Upper lobe of left lung (tissue), 6 donors: ENCODE measurements around the gene DIAPH3. TPM values are rescaled to one million over a fixed set of nuclear protein-coding genes. Genes with fewer than 3 reads are reported as not detected.

ENCODE experiments used
- ATAC-seq, 2 donors: fragments of 200-7000 bp; cut with Tn5 transposase; one replicate each; pipeline ENCODE4 v1.9.1; 2022; ENCODE audit warnings: mild to moderate bottlenecking in 2 of 2, moderate library complexity in 2 of 2; ENCODE audit not compliant: low FRiP score in 2 of 2
- DNase-seq, 2 donors: peaks; one replicate each; pipeline ENCODE4 v3.0.0-alpha.2; 2019 to 2020
- H3K27ac ChIP-seq, 4 donors: fragments of 200-600 bp; sonication (generic); one replicate each; pipeline ENCODE4 v1.5.1; 2016 to 2019
- H3K27me3 ChIP-seq, 4 donors: fragments of 200-600 bp; sonication (generic); one replicate each; pipeline ENCODE4 v1.5.1; 2017 to 2019
- H3K36me3 ChIP-seq, 4 donors: fragments of 200-600 bp; sonication (generic); one replicate each; pipeline ENCODE4 v1.5.1; 2016 to 2019
- H3K4me1 ChIP-seq, 4 donors: fragments of 200-600 bp; sonication (generic); one replicate each; pipeline ENCODE4 v1.5.1; 2018 to 2019
- H3K4me3 ChIP-seq, 4 donors: fragments of 200-600 bp; sonication (generic); one replicate each; pipeline ENCODE4 v1.5.1; 2017 to 2019; ENCODE audit warnings: mild to moderate bottlenecking in 2 of 4, moderate library complexity in 1 of 4
- H3K9me3 ChIP-seq, 4 donors: fragments of 200-600 bp; sonication (generic); one replicate each; pipeline ENCODE4 v1.5.1; 2018 to 2019
- CTCF ChIP-seq, 6 experiments: fragments of 450-650 bp in 4 of 6; fragments of 200-600 bp in 2 of 6; sonication (generic) in 2 of 6; IDR thresholded peaks; one replicate each; pipeline ENCODE4 v1.5.1; 2016 to 2019; ENCODE audit warnings: antibody characterized with exemption in 6 of 6
- EP300 ChIP-seq, 4 donors: sonication (generic); formaldehyde crosslinking; IDR thresholded peaks; one replicate each; pipeline ENCODE4 v1.5.1; 2017; ENCODE audit warnings: antibody characterized with exemption in 4 of 4, control low read depth in 2 of 4
- POLR2A ChIP-seq, 4 donors: fragments of 450-650 bp; IDR thresholded peaks; one replicate each; pipeline ENCODE4 v1.5.1; 2016 to 2017; ENCODE audit warnings: antibody characterized with exemption in 4 of 4, mild to moderate bottlenecking in 2 of 4
- POLR2AphosphoS5 ChIP-seq, 2 donors: sonication (generic); formaldehyde crosslinking; IDR thresholded peaks; one replicate each; pipeline ENCODE4 v1.5.1; 2017; ENCODE audit warnings: antibody characterized with exemption in 2 of 2
- WGBS, 2 donors: methylation state at CpG; one replicate each; pipeline ENCODE4 v1.1.5; 2017 to 2018; 5-methylcytosine and 5-hydroxymethylcytosine counted together
- total RNA-seq, 6 donors: library from RNA; depleted of rRNA in 4 of 6; stranded (reverse); fragments of >200 nt in 4 of 6; gene quantifications; one replicate each; pipeline versions ENCODE4 v1.1.0 to v1.2.1, GENCODE V29; 2016 to 2021
- donor health status: DM: no; HTN: no; CAD: no; lungs with moderate emphysema.
- donor health status: DM: no; HTN: yes; CAD: no; lungs with severe emphysema.

The DIAPH3 gene
- total RNA-seq, 6 donors from 2014 or later: 2.8 to 6.3 (median 5.4) TPM

GRCh38 chr13:59706101-59706976, 457.4 kb downstream of the DIAPH3 start:
- Histone ChIP-seq H3K27me3 (no peaks in the 10 kb centered on the region), H3K4me1 (no peaks in the 10 kb centered on the region), H3K36me3 (no peaks in the 10 kb centered on the region), H3K4me3 (no peak overlapping the region), H3K27ac (no peak overlapping the region), H3K9me3 (no peaks in the 10 kb centered on the region)
- ATAC-seq: no peak
- no peak for DNase-seq
- WGBS, 2 donors: 92 to 93% methylated on average over 8 of the region's 8 CpGs
- TF ChIP-seq EP300 (IDR thresholded peaks at IDR 0.05) (no peak), POLR2AphosphoS5 (IDR thresholded peaks at IDR 0.05) (no peak), POLR2A (IDR thresholded peaks at IDR 0.05) (no peak), CTCF (IDR thresholded peaks at IDR 0.05) (no peak)

GRCh38 chr13:59702269-59702668, 461.5 kb downstream of the DIAPH3 start:
- no peaks in the 10 kb centered on the region for H3K27me3 ChIP-seq
- no peaks in the 10 kb centered on the region for H3K4me1 ChIP-seq
- H3K36me3 ChIP-seq: no peaks in the 10 kb centered on the region
- H3K27ac ChIP-seq: no peak overlapping the region
- TF ChIP-seq POLR2AphosphoS5 (IDR thresholded peaks at IDR 0.05): no peak
- no peak for TF ChIP-seq CTCF (IDR thresholded peaks at IDR 0.05)
- no peak for TF ChIP-seq EP300 (IDR thresholded peaks at IDR 0.05)
- TF ChIP-seq POLR2A (IDR thresholded peaks at IDR 0.05): no peak
- H3K4me3 ChIP-seq: no peak overlapping the region
- no peaks in the 10 kb centered on the region for H3K9me3 ChIP-seq
- ATAC-seq (no peak), DNase-seq (no peak)
- WGBS, 2 donors: 98% methylated on average over 3 of the region's 3 CpGs

GRCh38 chr13:59701261-59701660, 462.5 kb downstream of the DIAPH3 start:
- TF ChIP-seq EP300 (IDR thresholded peaks at IDR 0.05) (no peak), CTCF (IDR thresholded peaks at IDR 0.05) (no peak)
- Histone ChIP-seq H3K4me1 (no peaks in the 10 kb centered on the region), H3K27me3 (no peaks in the 10 kb centered on the region), H3K27ac (no peak overlapping the region), H3K36me3 (no peaks in the 10 kb centered on the region), H3K4me3 (no peak overlapping the region), H3K9me3 (no peaks in the 10 kb centered on the region)
- DNase-seq: no peak
- no peak for ATAC-seq
- 77 to 79% methylated on average over 2 of the region's 2 CpGs for WGBS, 2 donors

- no peaks in the 10 kb centered on the region for H3K27me3 ChIP-seq
- DNase-seq (no peak), ATAC-seq (no peak)
- TF ChIP-seq EP300 (IDR thresholded peaks at IDR 0.05): no peak
- TF ChIP-seq CTCF (IDR thresholded peaks at IDR 0.05): no peak
- no peak for TF ChIP-seq POLR2A (IDR thresholded peaks at IDR 0.05)
- TF ChIP-seq POLR2AphosphoS5 (IDR thresholded peaks at IDR 0.05): no peak
- no peaks in the 10 kb centered on the region for H3K36me3 ChIP-seq
- H3K4me3 ChIP-seq: no peak overlapping the region
- no peaks in the 10 kb centered on the region for H3K9me3 ChIP-seq
- 85 to 96% methylated on average over 2 of the region's 2 CpGs for WGBS, 2 donors
- H3K27ac ChIP-seq: no peak overlapping the region
- H3K4me1 ChIP-seq: no peaks in the 10 kb centered on the region
Measured at GRCh38 chr13:59700281-59700680, 463.4 kb downstream of the DIAPH3 start.

- 96 to 100% methylated on average over 1 of the region's 1 CpG for WGBS, 2 donors
- Histone ChIP-seq H3K36me3 (no peaks in the 10 kb centered on the region), H3K9me3 (no peaks in the 10 kb centered on the region), H3K27ac (no peak overlapping the region), H3K4me1 (peaks cover 0 to 5% (median 0%) of the 10 kb centered on the region in 4 donors), H3K4me3 (no peak overlapping the region), H3K27me3 (no peaks in the 10 kb centered on the region)
- no peak for DNase-seq
- ATAC-seq: no peak
- no peak for TF ChIP-seq POLR2A (IDR thresholded peaks at IDR 0.05)
Measured at GRCh38 chr13:59696271-59696670, 467.5 kb downstream of the DIAPH3 start.
